Activated CD8-positive, alpha-beta memory T cell treated with anti-CD3 and anti-CD28 coated beads for 24 hours (primary cell): ENCODE measurements around the gene TP53TG3D.
"Not testable (repeated sequence)": the region's sequence is repeated elsewhere in the genome, so short reads cannot be mapped to it uniquely, and the experiment has no call there.

Experiments
- DNase-seq: peaks from one replicate; pipeline ENCODE4 v3.0.0-alpha.2; 2020

The TP53TG3D gene, protein sequence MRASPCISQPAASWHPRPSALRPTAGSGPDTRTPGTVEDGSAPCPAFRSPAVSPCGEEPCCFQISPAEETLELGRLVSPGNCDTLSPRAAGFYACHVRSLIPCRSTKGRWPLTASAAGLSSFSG

GRCh38 chr16:32252986-32253385 lies at the start of gene TP53TG3D:
Gene TP53TG3D (plus strand): TSS chr16:32253286. CDS start chr16:32253354, 68 bp downstream.
- DNase-seq, result not testable (repeated sequence)

- peak; percentile 51 for DNase-seq
These were observed 421 bp downstream of the TP53TG3D start for GRCh38 chr16:32253507-32253906.

DNA sequence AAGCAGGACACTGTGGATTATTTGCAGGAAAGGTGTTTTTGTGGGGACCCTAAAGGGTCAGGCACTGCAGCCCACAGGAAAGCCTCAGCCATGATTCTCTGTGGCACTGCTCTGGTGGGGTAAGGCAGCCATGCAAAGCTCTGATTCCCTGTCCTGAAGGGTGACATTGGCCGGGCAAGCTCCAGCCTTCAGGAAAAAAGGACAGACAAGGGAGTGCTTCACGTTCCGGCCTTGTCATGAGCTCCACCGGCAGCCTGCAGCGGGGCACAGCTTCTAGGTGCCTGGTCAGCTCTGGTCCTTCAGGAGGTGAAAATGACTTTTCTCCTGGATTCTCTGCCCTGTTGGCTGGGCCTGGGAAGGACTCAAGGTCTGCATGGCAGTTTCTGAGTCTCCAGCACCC lies 8.4 kb downstream of the TP53TG3D start:
- not testable (repeated sequence) for DNase-seq

DNA sequence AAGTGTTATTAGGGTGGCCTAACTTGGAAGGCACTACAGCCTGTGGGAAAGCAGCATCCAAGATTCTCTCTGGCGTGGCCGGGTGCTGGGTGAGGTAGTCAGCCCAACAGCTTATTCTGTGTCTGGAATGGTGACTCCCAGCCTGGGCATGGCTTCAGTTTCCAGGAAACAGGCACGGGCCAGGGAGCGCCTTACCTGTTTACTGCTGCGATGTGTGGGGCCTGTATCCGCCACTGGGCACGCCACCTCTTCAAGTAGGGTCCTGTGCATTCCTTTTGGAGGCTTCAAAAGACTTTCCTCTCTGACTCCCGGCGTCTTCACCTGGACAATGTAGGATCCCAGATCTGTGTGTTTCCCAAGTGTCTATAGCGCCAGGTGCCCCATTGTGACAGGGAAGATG lies 10.5 kb downstream of the TP53TG3D start:
- DNase-seq, result peak; percentile 50

- not testable (repeated sequence) for DNase-seq
These were observed 28.8 kb downstream of the TP53TG3D start for GRCh38 chr16:32281910-32282309.

- not testable (repeated sequence) for DNase-seq
These were observed 29.9 kb downstream of the TP53TG3D start for GRCh38 chr16:32283024-32283423.

DNA sequence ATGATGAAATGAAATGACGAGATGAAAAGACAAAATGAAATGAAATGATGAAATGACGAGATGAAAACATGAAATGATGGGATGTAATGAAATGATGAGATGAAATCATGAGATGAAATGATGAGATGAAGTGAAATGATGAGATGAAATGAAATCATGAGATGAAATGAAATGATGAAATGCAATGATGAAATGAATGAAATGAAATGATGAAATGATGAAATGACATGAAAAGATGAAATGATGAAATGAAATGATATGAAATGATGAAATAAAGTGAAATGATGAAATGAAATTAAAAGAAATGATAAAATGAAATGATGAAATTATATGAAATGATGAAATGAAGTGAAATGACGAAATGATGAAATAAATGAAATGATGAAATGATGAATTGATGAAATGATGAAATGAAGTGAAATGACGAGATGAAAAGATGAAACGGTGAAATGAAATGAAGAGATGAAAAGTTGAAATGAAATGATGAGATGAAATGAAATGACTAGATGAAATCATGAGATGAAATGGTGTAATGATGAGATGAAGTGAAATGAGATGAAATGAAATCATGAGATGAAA lies 30.9 kb downstream of the TP53TG3D start:
- not testable (repeated sequence) for DNase-seq

- peak; percentile 52 for DNase-seq
These were observed 32.0 kb downstream of the TP53TG3D start for GRCh38 chr16:32284800-32285796.

DNA sequence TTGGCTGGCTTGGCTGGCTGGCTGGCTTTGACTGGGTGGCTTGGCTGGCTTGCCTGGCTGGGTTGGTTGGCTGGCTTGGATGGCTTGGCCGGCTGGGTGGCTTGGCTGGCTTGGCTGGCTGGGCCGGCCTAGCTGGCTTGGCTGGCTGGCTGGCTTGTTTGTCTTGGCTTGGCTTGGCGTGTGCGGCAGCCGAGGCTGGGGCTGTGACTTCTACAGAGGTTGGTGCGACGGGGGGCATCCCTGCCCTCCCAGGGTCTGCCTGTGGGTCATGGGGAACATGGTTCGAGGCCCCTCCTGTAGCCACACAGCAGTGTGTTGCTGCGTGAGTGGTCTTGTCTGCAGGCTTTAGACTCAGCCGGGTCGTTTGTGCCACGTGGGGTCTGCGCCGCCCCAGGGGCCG lies 33.1 kb downstream of the TP53TG3D start:
- DNase-seq, result peak; percentile 37

- DNase-seq, result peak; percentile 43
These were observed 34.7 kb downstream of the TP53TG3D start for GRCh38 chr16:32287743-32288142.

- DNase-seq, result not testable (repeated sequence)
These were observed 36.1 kb downstream of the TP53TG3D start for GRCh38 chr16:32289197-32289596.

DNA sequence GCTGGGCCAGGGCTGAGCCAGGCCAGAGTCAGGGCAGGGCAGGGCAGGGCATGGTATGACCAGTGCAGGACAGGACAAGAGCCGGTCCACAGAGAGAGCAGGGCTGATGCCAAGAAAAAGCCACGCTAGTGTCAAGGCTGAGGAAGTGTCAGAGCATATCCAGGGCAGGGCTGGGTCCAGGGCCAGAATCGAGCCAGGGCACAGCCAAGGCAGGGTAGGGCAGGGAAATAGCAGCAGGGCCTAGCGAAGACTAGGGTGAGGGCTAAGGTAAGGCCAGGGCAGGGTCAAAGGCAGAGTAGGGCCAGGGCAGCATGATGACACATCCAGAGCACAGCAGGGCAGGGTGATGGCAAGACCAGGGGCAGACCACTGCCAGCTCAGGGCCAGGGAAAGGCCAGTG lies 49.7 kb downstream of the TP53TG3D start:
- not testable (repeated sequence) for DNase-seq
